ENCODE measurements around the gene DACH1.

Gene DACH1

GRCh38 chr13:71774863-71775262 is 92.1 kb downstream of the DACH1 start:
- no peak for DNase-seq (ENCODE audit: low read depth in 2 of 2)

- no peak for DNase-seq (ENCODE audit: low read depth in 2 of 2)
Observed at GRCh38 chr13:71773531-71773930, 93.5 kb downstream of the DACH1 start.

GRCh38 chr13:71772361-71772760 is 94.6 kb downstream of the DACH1 start:
- DNase-seq (ENCODE audit: low read depth in 2 of 2): no peak

DNA sequence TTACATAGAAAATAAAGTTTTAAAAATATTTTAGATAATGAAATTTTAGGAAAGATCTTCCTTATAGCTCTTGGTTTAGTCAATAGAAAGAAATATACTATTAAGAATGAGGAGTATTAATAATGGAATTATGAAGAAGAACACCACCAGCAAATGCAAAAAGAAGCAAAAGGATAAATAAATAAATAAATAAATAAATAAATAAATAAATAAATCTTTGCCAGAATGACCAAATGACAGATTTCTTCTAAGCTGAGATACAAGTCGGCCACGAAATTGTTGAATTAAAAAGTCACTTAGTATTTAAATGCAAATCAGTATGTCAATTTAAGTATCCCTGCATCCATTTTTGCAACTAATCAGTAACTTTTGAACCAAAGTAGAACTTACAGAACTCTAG is 95.9 kb downstream of the DACH1 start:
- no peak for DNase-seq (ENCODE audit: low read depth in 2 of 2)

- no peak for DNase-seq (ENCODE audit: low read depth in 2 of 2)
Observed at GRCh38 chr13:71770710-71771109, 96.3 kb downstream of the DACH1 start.

DNA sequence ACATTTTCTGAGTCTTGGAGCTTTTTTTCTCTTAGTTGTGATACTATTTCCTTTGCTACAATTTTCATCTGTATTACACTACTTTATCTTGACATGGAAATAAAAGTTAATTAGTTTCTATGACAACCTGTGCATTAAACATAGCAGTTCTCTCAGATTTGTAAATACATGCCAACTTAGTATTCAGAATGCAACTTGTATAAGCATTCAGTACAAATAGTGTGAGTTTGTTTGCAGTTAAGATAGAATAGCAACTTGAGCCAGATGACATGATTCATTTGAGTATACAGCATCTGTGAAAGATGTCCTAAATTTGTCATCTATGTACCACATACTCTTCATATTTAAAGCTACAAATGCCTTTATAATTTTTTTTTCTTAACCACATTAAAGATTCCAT is 98.1 kb downstream of the DACH1 start:
- no peak for DNase-seq (ENCODE audit: low read depth in 2 of 2)

DNA sequence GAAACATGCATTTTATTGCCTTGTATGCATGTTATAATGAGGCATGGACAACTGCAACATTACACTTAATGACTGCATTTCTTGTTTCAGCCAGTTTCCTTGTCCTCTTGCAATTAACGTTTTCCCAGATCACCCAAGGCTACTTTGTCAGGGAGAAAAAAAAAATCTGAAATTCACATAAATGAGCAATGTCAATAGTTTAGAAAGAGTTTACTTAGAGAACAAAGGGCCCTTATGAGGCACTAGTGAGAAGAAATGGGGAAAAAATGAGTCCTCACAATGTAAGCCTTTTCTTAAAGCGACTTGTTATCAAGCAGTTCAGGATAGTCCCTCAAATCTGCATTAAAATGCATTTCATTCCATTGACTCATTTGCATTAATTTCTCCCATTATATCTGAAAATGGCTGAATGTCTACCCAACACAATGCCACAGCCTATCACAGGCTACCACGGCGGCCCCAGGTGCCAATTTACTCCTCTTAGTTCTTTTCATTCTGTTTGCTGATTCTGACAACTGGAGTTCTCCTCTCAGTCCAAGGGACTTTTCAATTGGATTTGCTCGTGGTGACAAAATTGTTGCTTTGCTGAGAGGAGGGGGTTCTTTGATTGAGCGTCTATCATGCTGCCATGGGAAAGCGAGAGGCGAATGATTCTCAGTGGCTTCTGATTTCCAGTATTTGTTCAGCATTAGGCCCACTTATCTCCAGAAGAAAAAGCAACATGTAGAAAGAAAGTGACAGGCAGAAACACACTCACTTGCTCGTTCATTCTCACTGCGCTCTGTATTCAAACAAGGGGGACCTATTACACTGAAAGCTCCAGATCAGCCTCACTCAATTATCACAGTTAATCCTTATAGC is 107.1 kb downstream of the DACH1 start:
- no peak for DNase-seq (ENCODE audit: low read depth in 2 of 2)

GRCh38 chr13:71758828-71759227 is 108.2 kb downstream of the DACH1 start:
- DNase-seq (ENCODE audit: low read depth in 2 of 2): no peak

DNA sequence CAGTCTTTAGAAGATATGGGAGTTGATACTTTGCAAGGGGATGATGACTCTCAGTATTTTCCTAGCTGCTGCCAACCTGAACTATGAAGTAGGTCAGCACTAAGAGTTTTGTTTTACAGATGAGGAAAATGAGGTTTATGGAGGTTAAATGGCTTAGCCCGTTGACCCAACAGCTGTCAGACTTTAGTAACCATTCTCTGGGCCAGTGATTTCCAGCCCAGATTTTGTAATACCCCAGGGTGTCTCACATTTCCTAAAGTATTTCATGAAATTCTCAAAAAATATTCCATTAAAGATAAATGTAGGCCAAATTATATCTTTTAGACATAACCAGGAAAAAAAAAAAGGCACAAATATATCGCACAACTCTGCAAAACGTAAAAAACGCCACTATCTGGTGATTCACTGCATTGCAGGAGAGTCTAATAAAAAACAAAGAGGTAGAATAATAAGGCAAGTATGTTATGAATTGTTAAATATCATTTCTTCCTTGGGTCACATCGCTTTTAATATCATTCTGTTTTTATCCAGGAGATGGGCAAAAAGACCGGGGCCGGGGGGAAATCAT is 112.5 kb downstream of the DACH1 start:
- DNase-seq (ENCODE audit: low read depth in 2 of 2): no peak

DNA sequence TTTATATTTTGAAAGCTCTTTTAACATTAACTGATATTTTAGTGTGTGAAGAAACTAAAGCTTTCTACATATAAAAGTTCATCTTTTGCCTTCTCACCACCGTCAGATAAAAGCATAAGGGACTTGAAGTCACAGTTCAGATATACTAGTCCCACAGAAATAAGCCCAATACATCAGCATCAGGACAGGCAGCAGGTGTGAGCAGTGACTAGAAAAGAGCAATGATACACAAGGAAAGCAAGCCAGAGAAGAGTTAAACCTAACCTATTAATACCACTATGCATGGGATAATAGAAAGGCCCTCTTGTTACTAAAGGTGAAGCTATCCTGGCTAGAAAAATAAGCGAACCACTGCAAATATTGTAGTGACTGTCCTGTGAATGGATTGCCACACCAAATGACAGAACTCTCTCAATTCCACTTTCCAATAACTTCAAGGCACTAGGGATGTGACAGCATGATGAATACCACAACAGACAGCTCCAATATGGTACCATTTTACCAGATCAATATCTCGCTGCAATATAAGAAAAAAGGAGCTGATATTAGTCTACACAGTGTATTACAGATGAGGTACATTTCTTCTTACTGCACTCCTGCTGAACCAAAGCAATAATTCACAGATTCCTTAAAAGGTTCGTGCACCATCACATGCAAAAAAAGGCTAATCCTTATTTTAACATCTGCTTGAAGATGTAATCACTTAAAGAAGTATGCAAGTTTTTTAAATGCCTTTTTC is 114.1 kb downstream of the DACH1 start:
- DNase-seq (ENCODE audit: low read depth in 2 of 2): no peak

GRCh38 chr13:71751073-71751472 is 115.9 kb downstream of the DACH1 start:
- no peak for DNase-seq (ENCODE audit: low read depth in 2 of 2)

DNA sequence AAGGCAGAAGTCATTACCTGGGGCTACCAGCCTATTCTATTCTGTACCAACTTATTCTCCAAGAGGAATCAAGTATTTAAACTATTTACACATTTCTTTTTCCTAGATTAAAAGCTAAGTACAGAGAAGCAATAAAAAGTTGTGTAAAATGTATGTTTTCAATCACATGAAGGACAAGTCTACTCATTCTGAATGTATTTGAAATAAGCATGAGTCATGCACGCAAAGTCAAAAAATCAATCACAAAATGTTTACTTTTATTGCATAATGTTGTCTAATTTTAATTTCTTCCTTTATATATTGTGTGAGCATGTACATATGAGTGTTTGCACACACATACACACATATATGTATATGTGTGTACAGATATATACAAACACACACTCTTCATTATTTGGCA is 136.7 kb downstream of the DACH1 start:
- DNase-seq (ENCODE audit: low read depth in 2 of 2): no peak

DNA sequence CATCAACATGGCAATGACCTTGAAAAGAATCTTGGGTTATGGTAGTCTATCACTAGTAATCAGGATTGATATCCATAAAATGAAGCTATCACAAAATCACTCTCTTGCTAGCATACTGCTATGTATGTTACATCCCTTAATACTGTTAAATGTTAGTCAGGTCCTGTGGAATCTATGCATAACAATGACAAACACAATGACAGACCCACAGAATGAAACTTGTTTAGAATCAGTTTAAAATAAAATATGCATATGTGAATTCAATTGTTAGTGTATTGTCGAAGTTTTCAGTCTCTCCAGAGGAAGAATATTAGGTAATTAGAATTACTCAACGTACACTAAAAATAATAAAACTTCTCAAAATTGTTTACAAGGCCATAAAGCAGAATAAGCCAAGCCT is 137.6 kb downstream of the DACH1 start:
- no peak for DNase-seq (ENCODE audit: low read depth in 2 of 2)

DNA sequence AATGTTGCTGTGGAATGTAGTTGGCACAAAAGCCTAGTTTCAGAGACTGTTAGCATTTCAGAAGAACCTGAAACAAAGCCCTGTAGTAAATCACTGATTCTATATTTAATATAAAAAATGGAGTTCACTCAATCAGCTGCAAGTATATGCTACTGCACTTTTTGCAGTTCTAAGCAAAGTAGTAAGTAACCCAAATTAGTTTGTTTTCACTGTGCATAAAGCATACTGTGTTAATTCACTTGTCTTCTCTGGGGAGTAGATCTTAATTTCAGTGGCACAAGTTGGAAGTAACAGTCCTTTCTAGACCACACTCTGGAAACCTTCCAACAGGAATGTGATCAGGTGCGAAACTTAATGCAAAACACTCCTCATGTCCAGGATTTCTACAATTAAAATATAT is 139.3 kb downstream of the DACH1 start:
- no peak for DNase-seq (ENCODE audit: low read depth in 2 of 2)

DNA sequence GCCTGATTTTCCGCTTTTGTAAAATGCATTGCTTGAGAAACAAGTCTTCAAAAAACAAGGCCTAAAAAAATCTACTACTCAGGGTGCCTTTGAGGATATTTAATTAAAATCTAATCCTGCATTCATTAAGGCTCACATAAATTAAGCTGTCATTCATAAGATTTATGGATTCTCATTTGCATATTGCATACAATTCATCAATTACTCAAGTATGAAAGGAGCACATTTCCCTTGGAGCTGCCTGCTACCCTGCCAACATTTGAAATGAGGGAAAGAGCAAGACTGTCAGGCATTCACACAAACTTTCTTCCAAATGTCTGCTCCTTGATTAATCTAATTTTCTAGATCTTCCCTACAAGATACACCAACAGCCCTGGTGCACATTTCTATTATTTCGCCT is 140.0 kb downstream of the DACH1 start:
- DNase-seq (ENCODE audit: low read depth in 2 of 2): no peak

GRCh38 chr13:71722206-71722605 is 144.8 kb downstream of the DACH1 start:
- no peak for DNase-seq (ENCODE audit: low read depth in 2 of 2)

- no peak for DNase-seq (ENCODE audit: low read depth in 2 of 2)
Observed at GRCh38 chr13:71721104-71721503, 145.9 kb downstream of the DACH1 start.

- DNase-seq (ENCODE audit: low read depth in 2 of 2): no peak
Observed at GRCh38 chr13:71718931-71719330, 148.1 kb downstream of the DACH1 start.

GRCh38 chr13:71714802-71715375 is 152.1 kb downstream of the DACH1 start:
- no peak for DNase-seq (ENCODE audit: low read depth in 2 of 2)

DNA sequence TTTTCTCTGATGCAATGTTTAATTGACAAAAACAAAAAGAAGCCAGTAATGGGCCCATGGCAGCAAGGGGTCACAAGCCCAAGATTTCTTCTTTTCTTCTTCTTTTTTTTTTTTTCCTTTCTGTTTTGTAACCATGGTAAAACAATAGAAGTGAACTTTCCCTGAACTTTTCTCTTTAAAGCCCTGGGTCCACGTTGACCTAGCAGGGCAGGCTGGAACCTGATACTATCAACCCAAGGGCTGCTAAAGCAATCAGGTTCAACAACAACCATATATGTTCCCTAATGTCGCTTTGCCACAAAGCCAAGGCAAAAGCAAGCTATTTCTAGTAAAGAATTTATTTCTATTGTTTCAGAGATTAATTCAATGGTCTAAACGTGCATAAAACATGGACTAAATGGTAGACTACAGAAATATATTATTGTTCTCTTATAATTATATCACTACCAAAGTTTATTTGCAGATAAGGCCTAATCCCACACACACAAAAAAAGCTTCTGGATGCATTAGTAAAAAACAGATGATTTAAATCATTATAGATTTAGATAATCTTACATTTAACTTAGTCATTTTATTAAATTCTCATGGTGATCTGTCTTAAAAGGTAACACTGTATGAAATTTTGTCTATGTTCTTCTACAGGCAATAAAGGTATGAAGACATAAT is 153.9 kb downstream of the DACH1 start:
- DNase-seq (ENCODE audit: low read depth in 2 of 2): no peak

GRCh38 chr13:71704656-71705055 is 162.3 kb downstream of the DACH1 start:
- DNase-seq (ENCODE audit: low read depth in 2 of 2): no peak

DNA sequence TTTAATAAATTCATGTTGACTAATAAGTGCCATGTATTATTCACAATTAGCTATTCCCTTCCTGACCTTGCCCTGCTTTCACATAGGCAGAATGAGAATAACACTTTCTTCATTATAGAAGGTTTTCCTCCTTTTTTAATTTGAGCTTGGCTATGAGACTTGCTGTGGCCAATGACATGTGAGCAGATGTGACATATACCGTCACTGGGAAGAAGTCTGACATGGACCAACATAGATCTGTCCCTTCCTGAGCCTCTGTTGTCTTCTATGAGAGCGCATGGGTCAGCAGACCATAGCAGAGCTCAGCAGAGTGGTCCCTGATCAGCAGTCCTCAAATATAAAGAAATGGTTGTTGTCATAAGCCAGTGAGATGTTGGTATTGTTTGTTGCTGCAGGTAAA is 163.9 kb downstream of the DACH1 start:
- no peak for DNase-seq (ENCODE audit: low read depth in 2 of 2)
